Activated CD4-positive, alpha-beta T cell treated with anti-CD3 and anti-CD28 coated beads, Interleukin-2, Interleukin-6, amounts not matched to agents 100 ng/mL and 50 ng/mL, durations not matched to agents 16 hours and 8 hours (primary cell): ENCODE results near the gene WBP2.
"Not testable (repeated sequence)": the region's sequence is repeated elsewhere in the genome, so short reads cannot be mapped to it uniquely, and the experiment has no call there.

ENCODE experiments used
- DNase-seq: peaks from one replicate; pipeline ENCODE4 v3.0.0-alpha.2; 2020

WBP2 gene

DNA sequence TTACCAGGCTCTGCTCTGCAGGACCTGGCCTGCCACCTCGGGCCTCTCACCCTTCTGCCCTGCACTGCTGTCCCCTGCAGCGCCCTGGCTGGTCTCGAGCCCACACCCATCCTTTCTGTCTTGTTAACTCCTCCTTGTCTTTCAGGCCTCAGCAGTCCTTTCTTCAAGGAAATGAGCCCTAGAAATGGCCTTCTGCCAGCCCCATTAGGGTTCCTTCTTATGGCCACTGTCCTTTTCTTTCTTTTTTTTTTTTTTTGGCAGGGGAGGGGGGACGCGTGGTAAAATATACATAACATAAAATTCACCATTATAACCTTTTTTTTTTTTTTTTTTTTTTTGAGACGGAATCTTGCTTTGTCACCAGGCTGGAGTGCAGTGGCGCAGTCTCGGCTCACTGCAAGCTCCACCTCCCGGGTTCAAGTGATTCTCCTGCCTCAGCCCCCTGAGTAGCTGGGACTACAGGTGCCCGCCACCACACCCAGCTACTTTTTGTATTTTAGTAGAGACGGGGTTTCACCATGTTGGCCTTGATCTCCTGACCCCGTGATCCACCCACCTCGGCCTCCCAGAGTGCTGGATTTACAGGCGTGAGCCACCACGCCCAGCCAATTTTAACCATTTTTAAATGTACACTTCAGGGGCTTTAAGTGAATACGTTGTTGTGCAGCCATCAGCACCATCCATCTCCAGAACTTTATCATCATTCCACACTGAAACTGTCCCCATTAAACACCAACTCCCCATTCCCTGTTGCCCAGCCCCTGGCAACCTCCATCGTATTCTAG, 10.5 kb upstream of the WBP2 start:
- DNase-seq: not testable (repeated sequence)

DNA sequence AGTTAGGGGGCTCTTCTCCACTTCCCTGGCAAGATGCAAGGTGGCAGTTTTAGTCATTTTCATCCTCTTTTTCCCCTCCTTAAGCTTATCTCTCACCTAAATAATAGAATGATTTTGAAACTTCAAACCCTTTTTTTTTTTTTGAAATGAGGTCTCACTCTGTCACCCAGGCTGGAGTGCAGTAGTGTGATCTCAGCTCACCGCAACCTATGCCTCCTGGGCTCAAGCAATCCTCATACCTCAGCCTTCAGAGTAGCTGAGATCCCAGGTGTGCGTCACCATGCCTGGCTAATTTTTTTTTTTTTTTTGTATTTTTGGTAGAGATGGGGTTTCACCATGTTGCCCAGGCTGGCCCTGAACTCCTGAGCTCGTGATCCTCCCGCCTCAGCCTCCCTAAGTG, 9.8 kb upstream of the WBP2 start:
- peak; percentile 53 for DNase-seq

DNA sequence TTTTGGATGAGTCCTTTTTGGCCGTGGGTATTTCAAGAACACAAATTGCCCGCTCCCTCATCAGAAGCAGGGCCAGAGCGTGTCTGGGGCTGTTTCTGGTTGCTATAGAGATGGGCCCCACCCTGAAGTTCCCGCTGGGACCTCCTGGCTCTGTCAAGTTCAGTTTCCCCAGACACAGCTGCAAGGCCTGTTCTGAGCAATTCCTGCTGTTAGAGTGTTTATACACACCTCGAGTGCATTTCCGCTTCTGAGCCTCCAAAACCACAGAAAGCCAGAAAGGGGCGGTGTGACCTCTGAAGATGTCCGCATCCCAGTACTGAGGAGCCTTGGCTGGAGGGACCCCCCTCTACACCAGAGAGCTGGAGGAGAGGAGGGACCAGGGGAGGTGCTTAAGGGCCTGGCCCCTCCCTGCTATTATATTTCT, 9.3 kb upstream of the WBP2 start:
- DNase-seq: peak; percentile 86

DNA sequence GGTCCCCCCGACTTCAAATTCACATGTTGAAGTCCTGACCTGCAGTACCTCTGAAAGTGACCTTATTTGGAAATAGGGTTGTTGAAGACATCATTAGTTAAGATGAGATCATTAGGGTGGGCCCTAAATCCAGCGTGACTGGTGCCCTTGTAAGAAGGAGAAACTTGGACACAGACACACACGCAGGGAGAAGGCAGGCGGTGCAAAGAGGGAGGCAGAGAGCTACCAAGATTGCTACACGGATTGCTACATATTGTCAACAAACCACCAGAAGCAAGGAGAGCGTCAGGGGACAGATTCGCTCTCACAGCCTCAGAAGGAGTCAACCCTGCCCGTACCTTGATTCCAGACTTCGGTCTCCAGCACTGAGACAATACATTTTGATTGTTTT, 6.8 kb upstream of the WBP2 start:
- DNase-seq: no peak

DNA sequence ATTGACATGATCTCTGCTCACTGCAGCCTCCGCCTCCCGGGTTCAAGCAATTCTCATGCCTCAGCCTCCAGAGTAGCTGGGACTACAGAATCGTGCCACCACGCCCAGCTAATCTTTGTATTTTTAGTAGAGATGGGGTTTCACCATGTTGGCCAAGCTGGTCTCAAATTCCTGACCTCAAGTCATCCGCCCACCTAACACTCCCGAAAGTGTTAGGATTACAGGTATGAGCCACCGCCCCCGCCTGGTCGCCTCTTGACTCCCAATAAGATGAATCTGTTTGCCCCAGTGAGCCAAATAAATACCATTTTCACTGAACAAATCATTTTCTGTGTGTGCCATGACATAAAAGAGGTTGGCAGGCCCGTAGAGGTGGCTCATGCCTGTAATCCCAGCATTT, 4.2 kb upstream of the WBP2 start:
- DNase-seq: not testable (repeated sequence)

DNA sequence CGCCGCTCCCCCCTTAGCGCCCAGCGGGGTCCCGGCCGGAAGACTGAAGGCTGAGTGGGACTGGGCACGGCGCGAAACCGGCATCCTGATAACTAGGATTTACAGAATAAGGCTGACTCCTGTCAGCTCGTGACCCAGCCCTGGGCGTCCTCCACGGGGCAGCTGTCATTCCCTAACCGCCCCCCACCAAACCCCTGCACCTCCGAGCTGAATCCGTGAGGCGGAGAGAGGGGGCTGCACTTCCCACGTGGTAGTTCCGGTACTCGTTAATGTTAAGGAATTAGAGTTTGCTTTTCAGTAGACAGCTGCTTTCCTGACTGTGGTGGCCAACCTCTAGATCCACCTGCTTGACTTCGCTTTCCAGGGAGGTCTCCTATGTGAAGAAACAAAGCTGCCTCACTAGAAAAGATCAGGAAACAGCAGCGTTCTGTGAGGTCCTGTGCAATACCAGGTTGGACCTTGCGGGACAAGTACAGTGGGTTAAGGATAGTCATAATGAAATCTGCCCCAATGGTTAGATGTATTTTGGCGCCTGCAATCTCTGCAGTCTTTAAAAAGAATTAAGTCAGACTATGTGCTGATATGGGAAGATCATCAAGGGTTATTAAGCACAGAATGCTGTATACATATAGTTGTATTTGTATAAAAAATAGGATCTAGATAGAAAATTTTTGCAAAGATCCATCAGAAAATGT, 1.1 kb upstream of the WBP2 start:
- DNase-seq: peak; percentile 57

DNA sequence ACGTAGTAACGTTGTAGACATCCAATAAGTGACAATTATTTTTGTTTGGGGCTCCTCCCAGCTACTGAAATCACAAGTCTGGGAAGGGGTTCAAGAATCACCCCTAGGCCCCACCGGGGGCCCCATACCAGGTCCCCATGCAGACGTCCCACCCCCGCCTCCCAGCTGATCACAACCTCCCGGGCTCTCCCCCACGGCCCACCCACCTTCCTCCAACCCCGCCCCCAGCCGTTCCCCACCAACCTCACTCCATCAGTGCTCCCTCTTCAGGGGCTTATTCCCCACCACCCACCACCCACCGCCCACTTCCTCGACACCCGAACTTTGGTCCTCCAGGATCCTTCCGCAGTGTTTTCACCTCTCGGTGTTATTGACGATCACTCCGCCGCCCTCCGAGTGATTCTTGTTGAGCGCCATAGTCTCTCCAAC, 240 bp downstream of the WBP2 start:
- DNase-seq: no peak

DNA sequence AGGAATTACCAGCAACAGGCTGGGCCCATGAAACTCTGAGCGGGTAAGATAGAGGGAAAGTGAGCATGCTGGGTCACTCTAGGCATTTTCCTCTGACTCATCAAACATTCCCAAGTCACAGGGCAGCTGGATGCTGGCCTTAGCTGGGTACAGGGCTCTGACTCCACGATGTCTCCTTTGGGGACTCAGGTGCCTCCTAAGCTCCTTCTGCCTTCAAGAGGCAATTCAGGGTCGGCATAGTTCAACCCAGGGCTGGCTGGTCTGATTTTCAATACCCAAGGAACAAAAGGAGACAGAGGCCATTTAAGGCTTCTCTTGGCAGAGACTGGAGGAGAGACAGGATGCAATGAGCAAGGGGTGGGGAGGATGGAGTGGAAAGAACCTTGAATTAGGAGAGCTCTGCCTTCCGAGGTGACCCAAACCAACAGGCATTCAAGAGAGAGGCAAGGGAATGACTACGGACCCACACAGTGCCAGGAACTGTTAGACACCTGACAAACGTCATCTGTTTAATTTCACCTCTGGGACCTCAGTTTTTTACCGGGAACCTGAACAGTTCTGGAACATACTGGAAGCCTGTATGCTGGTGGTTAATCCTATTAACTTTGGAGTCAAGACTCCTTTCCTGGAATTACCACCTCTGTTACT, 910 bp downstream of the WBP2 start:
- DNase-seq: no peak

DNA sequence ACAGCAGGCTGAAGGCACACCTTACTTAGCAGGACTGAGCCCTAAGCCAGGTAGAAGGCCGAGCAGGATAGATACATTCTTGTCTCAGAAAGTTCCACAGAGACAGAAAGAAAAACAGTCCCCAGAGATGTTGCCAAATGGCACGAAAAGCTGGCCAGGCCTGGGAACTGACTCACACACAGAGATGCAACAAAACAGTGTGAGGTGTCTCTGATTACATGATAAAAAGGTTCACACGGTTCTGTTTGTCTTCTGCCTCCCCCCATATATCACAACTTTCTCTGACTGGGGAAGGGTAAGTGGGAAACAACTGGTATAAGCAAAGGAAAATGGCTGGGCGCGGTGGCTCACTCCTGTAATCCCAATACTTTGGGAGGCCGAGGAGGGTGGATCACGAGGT, 1.7 kb downstream of the WBP2 start:
- DNase-seq: no peak

DNA sequence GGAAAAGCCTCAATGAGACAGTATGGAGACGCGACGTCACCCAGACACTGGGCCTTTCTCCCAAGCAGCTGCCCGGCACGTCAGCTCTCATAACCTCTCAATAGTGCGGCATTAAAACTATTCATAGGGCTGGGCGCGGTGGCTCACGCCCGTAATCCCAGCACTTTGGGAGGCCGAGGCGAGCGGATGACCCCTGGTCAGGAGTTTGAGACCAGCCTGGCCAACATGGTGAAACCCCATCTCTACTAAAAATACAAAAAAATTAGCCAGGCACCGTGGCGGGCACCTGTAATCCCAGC, 3.5 kb downstream of the WBP2 start:
- not testable (repeated sequence) for DNase-seq

DNA sequence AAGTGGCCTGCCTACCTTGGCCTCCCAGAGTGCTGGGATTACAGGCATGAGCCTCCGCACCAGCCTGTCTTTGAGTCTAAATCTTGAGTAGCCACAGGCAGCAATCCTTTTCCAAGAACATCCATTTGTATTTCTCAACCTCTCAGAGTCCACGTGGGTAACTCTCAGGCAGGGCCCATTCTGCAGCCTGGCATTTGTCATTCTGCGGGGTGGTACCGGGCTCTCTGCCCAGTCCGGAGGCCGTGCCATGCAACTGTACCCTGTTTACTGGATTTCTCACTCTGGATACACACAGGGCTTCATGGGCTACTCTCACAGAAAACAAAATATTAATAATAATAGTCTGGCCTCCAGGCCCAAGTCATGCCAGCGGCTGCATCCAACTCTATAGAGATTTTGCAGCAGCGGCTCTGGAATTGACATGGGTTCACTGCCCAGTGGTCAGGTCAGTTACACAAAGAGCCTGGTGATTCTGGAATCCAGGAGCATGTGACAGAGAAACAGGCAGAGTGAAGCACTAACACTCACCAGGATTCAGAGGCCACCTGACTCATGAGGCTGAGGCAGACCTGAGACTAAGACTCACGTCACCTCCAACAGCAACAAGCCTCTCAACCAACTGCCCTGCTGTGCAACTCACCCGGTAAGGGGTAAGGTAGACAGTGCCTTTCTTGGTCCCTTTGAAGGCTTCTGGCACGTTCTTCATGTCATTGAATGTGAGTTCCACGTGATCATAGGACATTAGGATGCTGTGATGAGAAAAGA, 4.0 kb downstream of the WBP2 start:
- no peak for DNase-seq

DNA sequence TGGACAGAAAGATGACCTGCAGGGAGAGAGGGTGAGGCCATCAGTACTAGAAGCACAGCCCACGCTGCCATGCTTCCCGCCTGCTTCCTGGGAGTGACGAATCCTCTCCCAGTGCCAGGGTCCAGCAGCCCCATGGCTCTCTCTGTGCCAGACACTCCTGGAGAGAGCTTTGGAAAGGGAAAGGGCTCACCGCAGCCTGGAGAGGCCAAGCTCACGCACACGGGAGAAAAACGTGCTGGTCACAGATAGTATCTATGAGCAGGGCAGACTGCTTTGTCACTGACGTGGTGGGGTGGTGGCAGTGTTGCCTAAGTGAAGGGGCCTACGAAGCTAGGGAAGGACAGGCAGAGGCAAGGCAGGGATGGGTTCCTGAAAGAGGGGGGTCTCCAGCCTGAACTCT, 5.4 kb downstream of the WBP2 start:
- no peak for DNase-seq

DNA sequence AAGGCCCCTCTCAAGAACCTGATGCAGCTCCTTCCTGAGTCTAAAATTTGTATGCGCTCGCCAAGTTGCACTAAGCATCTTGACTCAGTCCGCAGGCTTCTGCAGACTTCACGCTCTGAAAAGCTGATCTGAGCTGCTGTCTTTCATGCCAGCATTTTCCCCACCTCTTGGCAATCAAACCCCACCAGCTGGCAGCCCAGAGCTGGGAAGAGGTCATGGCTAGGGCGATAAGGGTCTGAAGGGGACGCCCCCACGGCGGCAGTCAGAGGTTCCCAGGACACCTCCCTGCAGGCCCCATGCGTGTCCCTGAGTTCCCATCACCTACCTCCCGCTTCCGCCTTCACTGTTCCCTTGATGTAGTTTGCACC, 5.9 kb downstream of the WBP2 start:
- DNase-seq: no peak

DNA sequence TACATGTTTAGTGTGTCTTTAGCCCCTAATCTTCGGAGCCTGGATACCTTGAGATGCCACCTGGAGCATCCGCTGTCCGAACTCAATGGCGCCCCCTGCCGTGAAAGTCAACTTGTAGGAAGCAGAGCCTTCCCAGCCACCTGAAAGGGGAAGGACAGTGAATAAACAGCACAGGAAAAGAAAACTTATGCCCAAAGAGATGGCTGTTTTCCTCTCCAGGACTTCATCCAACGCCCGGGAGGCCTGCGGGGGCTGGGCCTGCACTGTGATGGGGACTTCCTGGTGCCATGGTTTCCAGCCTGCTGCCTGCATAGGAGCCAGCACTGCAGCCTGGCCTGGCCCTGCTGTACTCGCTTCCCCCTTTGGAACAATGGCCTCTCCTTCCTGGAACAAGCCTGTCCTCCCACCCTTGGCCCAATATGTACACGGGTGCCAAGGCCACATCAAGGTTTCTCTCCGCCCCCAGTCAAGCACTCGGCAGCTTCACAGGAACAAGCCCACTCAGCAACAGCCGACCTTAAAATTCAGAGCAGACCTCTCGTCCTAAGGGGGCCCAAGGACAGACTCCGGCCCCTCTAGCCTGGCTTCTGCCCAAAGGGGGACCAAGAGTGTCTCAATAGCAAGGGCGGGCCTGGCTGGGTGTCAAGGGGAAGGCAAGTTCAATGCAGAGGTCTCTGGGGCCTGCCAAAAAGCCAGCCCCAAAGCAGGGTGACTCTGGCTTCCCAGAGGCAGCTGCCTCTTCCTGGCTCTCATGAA, 6.4 kb downstream of the WBP2 start:
- DNase-seq: peak; percentile 83

DNA sequence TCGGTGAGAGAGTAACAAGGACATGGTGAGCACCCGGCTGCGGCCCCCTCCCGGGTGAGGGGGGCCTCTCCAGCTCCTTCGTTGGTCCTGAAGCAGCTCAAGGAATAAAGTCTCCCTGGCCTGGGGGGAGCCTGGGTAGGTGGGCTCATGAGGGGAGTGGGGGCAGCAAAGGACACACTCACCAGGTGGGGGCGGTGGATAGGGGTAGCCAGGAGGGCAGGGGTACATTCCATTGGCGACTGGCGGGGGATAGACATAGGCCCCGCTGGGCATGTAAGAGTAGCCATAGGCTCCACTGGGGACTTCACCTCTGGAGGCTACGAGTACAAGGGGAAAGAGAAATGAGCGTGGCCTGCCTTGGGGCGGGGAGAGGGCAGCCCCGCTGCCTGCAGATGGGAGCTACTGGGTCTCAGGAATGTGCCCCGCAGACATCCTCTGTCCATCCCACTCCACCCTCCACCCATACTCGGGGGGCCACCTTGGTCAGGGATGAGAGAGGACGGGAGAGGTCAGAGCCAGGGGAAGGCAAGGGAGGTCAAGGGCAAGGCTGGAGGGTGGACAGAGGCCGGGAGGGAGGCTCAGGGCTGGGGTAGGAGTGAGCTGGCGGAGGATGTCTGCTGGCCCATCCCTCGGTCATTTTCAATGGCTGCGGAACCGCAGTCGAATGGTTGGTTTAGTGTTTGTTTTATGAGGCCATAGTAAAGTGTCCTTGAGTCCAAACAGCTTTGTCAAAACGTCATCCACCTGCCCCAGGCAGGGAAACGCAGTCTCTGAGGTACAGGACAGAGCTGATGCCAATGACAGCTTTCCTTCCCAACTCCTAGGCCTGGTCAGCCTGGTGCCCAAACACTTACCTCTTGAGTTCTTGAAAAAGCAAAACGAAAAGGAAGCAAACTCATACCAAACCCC, 7.3 kb downstream of the WBP2 start:
- no peak for DNase-seq

DNA sequence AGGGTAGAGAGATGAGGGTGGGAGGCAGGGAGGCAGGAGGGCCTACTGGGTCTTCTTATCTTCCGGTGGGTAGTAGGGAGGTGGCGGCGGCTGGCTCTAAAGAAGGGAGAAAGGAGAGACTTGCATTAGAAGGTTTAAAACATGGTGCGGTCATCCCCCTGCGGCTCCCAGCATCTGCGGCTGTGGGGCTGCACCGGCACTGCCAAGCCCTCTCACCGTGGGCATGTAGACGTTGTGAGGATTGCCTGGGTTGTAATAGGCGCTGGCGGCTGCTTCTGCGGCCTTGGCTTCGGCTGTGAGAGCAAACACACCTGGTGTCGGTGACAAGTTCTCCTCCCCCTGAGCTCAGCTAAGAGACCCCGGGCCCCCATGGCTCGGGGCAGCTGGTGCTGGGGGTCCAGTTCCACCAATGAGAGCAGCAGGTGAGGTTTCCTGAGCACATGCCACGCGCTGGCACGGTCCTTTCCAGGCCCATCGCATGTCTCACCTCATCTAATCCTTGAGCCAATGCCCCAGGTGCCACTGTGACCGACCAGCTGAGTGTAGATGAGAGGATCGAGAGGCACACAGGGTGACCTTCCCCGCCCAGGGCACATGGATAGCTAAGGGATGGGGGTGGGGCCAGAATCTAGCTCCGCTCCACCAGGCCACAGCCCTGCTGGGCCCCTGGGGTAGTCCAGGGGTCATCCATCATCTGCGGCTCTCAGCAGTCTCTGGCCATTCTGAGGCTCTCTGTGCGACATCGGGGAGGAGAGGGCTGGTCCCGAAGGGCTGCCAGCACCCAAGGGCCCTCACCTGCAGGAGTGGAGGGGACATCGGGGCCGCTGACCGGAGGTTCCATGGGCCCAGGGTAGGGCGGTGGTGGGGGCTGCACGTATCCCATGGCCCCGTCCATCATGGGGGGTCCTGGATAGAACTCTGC, 8.2 kb downstream of the WBP2 start:
- no peak for DNase-seq

DNA sequence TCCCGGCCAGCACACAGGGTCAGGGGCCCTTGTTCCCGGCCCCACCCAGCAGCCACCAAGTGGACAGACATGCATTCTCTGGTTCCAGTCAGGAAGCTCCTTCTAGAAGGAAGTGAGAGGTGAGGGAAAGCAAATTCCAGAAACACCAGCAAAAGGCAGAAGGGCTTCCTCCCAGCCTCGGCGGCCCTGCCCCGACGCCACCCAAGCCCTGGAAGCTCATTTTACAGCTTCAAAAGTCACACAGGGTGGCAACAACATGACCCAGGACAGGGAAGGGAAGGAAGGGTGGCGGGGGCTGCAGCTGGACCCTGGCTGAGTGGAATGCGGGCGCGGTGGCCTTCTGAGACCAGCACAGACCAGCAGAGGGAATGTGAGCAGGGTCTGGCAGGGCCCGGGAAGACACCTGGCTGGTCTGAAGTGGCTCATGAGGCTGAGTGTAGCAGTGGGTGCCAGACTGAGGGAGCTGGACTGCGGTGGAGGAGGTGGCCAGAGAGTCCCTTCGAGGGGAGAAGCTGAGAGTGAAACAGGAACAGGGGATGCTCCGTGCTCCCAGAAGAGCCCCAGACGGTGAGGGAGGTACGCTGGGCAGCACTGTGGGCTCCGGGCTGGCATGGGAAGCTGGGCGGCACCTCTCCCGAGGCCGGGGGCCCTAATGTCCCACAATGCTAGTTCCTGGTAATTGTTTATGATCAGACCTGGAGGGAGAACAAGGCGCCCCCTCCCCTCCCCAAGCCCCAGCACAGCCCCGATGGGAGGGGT, 9.0 kb downstream of the WBP2 start:
- DNase-seq: no peak

DNA sequence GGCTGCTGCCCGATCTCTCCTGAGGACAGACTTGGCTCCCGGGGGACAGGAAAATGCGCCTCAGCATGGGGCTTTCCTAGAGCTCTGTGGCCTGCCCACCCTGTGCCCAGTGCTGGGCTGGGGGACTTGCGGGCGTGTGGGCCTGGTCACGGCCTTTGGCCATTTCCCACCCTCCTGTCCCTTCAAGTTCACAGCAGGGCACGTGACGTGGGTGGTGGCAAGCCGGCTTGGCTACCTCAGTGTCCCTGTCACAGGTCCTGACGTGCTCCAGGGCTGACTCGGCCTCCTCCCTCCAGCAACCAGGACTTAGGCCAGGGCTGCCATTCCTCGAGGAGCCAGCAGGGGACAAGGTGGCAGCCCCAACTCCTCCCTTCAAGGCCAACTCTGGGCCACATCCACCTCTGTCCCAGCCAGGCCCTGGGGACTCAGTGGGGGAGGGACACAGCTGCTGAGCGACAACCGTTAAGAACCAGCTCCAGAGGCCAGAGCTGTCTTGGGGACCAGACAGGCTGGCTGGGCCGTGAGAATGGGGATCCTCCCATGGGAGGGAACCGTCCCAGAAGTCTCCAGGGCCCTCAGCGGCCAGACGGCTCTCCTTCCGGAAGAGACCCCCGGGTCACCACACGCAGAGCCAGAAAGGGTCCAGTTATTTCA, 9.9 kb downstream of the WBP2 start:
- peak; percentile 82 for DNase-seq

DNA sequence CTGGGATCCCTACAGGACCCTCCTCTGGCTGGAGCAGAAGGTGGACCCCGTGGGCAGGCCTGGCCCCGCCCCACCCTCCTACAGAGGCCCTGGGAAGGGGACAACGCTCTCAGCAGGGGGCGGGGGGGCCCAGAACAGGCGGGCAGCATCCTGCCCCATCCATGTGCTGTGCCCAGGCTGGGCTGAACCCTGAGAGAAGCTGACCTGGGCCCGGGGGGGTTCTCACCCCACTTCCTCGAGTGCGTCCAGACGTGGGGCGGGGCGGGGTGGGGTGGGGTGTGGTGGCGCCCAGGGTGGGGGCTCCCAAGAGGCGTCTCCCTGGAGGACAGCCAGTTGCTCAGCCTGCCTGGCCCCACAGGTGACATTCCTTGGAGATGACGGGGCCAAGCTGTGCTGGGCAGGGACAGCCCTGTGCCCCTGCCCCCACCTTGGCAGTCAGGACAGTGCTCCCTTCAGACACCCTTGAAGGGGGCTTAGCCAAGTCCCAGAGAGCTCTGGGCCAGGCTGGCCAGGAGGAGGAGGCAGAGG, 10.5 kb downstream of the WBP2 start:
- DNase-seq: no peak
